Measurements from ENCODE around the gene KCNE2.

DNA sequence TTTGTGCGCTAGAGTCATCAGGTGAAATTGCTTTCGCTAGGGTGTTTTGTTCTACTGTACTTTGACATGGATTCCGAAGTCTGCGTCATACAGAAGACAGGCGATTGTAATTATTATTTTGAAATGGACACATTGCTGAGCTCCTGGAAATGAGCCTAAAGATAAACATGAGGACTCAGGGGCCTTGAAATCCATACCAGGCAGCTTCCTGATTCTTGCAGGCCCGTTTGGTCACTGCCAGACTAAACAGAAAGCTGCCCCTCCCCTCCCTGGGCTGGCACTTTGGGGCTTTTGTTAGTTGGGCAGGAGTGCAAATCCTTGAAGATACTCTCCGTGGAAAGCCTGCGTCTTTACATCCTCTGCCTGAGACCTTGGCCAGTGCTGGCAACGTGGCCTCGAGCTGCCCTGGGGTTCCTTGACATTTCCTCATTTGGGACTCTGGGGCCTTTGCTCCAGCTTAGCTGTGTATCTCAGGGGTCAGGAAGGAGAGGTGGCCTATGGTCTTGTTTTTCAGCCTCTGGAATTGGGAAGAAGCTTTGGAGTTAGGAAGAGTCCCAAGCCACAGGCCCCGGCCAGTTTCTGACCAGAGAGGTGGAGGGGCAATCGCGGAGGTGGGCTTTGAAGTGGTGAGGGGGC, 26.9 kb upstream of the KCNE2 start:
- TF ChIP-seq EZH2 (IDR thresholded peaks at IDR 0.05; ENCODE audit: low read length): no peak
- TF ChIP-seq CTCF (optimal IDR thresholded peaks at IDR 0.05 in 1 of 3, IDR thresholded peaks at IDR 0.05 in 1 of 3, conservative IDR thresholded peaks at IDR 0.05 in 1 of 3; ENCODE audit: extremely low read depth in 1 of 3, insufficient read depth in 2 of 3, low read length in 3 of 3): no peak

All from keratinocyte (primary cell).